Activated T-helper 9 cell treated with anti-CD3 and anti-CD28 coated beads, Interleukin-2, amount 50 U/mL, for 16 hours (primary cell): ENCODE data around the gene RAVER1.
"Not testable (repeated sequence)": the region's sequence is repeated elsewhere in the genome, so short reads cannot be mapped to it uniquely, and the experiment has no call there.

Experiments used
- DNase-seq: peaks from one replicate; pipeline ENCODE4 v3.0.0-alpha.2; 2020; ENCODE audit warnings: low read depth

RAVER1 gene

GRCh38 chr19:10290357-10290875, 42.9 kb downstream of the RAVER1 start:
- DNase-seq, result no peak

- no peak for DNase-seq
These were observed 43.4 kb downstream of the RAVER1 start, which contains the start of gene ICAM5 for GRCh38 chr19:10289836-10290356. Gene ICAM5, plus strand, starts transcription at chr19:10289952. Its CDS starts 92 bp downstream, at chr19:10290044.

DNA sequence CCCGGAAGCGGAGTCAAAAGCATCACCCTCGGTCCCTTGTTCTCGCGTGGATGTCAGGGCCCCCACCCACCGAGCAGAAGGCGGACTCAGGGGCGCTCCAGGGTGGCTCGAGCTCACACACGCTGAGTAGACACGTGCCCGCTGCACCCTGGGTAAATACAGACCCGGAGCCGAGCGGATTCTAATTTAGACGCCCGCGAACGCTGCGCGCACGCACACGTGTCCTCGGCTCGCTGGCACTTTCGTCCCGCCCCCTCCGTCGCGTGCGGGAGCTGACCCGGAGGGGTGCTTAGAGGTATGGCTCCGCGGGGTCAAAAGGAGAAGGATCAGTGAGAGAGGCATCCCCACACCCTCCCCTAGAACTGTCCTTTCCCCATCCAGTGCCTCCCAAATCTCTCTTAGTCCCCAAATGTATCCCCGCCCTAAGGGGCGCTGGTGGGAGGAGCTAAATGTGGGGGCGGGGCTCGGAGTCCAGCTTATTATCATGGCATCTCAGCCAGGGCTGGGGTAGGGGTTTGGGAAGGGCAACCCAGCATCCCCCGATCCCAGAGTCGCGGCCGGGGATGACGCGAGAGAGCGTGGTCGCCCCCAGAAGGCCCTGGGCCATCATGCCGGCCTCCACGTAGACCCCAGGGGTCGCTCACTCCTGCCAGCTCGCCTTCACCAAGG, 44.0 kb downstream of the RAVER1 start:
- peak; percentile 51 for DNase-seq

DNA sequence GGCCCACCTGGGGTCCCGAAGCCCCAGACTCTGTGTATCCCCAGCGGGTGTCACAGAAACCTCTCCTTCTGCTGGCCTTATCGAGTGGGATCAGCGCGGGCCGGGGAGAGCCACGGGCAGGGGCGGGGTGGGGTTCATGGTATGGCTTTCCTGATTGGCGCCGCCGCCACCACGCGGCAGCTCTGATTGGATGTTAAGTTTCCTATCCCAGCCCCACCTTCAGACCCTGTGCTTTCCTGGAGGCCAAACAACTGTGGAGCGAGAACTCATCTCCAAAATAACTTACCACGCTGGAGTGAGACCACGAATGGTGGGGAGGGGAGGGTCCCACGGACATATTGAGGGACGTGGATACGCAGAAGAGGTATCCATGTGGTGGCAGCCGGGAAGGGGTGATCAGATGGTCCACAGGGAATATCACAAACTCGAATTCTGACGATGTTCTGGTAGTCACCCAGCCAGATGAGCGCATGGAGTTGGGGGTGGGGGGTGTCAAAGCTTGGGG, 44.6 kb downstream of the RAVER1 start:
- no peak for DNase-seq

DNA sequence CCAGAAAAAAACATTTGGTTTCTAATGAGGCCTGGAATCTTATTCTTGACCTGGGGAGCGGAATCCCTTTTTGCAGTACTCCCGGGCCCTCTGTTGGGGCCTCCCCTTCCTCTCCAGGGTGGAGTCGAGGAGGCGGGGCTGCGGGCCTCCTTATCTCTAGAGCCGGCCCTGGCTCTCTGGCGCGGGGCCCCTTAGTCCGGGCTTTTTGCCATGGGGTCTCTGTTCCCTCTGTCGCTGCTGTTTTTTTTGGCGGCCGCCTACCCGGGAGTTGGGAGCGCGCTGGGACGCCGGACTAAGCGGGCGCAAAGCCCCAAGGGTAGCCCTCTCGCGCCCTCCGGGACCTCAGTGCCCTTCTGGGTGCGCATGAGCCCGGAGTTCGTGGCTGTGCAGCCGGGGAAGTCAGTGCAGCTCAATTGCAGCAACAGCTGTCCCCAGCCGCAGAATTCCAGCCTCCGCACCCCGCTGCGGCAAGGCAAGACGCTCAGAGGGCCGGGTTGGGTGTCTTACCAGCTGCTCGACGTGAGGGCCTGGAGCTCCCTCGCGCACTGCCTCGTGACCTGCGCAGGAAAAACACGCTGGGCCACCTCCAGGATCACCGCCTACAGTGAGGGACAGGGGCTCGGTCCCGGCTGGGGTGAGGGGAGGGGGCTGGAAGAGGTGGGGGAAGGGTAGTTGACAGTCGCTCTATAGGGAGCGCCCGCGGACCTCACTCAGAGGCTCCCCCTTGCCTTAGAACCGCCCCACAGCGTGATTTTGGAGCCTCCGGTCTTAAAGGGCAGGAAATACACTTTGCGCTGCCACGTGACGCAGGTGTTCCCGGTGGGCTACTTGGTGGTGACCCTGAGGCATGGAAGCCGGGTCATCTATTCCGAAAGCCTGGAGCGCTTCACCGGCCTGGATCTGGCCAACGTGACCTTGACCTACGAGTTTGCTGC, 46.3 kb downstream of the RAVER1 start, which contains the start of gene ICAM4:
Gene ICAM4 (plus strand): TSS at position 153 of the 935 bp plus-strand sequence. CDS start 58 bp downstream, at position 211.
- DNase-seq, result no peak

DNA sequence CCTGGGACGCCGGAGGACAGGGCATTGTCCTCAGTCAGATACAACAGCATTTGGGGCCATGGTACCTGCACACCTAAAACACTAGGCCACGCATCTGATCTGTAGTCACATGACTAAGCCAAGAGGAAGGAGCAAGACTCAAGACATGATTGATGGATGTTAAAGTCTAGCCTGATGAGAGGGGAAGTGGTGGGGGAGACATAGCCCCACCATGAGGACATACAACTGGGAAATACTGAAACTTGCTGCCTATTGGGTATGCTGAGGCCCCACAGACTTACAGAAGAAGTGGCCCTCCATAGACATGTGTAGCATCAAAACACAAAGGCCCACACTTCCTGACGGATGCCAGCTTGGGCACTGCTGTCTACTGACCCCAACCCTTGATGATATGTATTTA, 47.9 kb downstream of the RAVER1 start:
- DNase-seq, result no peak

DNA sequence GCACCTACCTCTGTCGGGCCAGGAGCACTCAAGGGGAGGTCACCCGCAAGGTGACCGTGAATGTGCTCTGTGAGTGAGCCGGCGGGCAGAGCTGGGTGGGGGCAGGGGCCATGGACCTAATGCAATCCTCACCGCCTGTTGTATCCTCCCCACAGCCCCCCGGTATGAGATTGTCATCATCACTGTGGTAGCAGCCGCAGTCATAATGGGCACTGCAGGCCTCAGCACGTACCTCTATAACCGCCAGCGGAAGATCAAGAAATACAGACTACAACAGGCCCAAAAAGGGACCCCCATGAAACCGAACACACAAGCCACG, 48.4 kb downstream of the RAVER1 start:
- DNase-seq, result no peak

DNA sequence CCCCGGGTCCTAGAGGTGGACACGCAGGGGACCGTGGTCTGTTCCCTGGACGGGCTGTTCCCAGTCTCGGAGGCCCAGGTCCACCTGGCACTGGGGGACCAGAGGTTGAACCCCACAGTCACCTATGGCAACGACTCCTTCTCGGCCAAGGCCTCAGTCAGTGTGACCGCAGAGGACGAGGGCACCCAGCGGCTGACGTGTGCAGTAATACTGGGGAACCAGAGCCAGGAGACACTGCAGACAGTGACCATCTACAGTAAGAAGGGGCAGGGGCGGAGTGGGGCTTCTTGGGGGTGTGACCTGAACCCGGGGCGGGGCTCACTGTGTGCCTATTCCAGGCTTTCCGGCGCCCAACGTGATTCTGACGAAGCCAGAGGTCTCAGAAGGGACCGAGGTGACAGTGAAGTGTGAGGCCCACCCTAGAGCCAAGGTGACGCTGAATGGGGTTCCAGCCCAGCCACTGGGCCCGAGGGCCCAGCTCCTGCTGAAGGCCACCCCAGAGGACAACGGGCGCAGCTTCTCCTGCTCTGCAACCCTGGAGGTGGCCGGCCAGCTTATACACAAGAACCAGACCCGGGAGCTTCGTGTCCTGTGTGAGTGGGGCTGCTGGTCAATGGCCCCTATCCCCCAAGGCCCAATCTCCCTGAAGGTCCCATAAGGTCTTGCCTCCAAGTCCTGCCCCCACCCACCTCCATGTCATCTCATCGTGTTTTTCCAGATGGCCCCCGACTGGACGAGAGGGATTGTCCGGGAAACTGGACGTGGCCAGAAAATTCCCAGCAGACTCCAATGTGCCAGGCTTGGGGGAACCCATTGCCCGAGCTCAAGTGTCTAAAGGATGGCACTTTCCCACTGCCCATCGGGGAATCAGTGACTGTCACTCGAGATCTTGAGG, 49.0 kb downstream of the RAVER1 start:
- DNase-seq, result no peak

GRCh38 chr19:10283301-10284064, 49.8 kb downstream of the RAVER1 start:
- no peak for DNase-seq

DNA sequence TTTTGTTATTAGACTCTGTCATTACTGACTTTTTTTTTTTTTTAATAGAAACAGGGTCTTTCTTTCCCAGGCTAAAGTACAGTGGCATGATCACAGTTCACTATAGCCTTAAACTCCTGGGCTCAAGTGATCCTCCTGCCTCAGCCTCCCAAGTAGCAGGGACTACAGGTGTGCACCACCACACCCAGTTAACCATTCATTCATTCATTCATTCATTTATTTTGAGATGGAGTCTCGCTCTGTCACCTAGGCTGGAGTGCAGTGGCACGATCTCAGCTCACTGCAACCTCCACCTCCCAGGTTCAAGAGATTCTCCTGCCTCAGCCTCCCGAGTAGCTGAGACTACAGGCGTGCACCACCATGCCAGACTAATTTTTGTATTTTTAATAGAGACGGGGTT, 51.3 kb downstream of the RAVER1 start:
- not testable (repeated sequence) for DNase-seq

DNA sequence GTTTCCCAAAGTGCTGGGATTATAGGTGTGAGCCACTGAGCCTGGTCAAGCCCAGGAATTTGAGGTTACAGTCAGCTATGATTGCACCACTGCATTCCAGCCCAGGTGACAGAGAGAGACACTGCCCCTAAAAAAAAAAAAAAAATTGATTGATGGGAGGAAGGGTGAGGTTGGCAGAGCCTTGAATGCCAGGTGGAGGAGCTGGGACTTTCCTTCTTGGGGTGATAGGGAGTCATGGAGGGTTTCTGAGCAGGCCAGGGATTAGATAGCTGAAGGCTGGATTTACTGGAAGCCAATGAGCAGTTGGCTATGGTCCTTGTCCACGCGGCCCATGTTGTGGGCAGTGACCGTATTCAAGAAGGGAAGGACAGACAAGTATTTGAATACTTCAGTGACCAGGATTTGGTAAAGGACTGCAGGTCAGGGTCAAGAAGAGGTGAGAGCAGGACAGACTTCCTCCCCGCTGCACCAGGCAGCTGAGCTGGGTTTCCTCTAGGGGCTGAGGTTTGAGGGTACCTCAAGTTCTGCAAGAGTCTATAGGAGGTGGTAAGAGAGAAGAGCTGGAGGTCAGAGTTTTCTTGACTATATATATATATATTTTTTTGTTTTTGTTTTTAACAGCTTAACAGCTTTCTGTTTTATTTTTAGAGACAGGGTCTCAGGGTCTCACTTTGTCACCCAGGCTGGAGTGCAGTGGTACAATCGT, 53.4 kb downstream of the RAVER1 start:
- no peak for DNase-seq

DNA sequence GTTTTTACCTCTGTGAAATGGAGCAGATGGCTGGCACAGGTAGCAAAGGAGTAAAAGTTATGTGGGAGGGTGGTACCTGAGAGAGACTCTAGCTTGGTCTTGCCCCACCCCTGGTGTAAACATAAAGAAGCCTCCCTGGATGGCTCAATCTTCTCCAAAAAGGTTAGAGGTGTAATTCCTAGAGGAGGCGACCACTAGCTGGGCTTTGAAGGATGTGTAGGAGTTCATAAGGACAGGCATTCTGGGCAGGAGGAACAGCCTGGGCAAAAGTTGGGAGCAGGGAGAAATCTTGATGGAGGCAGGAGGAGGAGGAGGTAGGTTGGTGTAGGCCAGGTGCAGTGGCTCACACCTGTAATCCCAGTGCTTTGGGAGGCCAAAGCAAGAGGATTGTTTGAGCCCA, 54.4 kb downstream of the RAVER1 start:
- no peak for DNase-seq

- DNase-seq, result no peak
These were observed 55.3 kb downstream of the RAVER1 start for GRCh38 chr19:10277795-10278589.

GRCh38 chr19:10274589-10274988, 58.7 kb downstream of the RAVER1 start:
- DNase-seq, result no peak

GRCh38 chr19:10271543-10272086, 61.7 kb downstream of the RAVER1 start:
- DNase-seq, result no peak

- peak; percentile 66 for DNase-seq
These were observed 62.5 kb downstream of the RAVER1 start, which contains the start of gene ICAM1 for GRCh38 chr19:10270616-10271394. Gene ICAM1, plus strand, starts transcription at chr19:10271120. Its CDS starts 40 bp downstream, at chr19:10271160.

- peak; percentile 58 for DNase-seq
These were observed 63.1 kb downstream of the RAVER1 start for GRCh38 chr19:10270180-10270615.
